Glomerular visceral epithelial cell (primary cell): ENCODE data around the gene MCMBP.
"Not testable (repeated sequence)": the region's sequence is repeated elsewhere in the genome, so short reads cannot be mapped to it uniquely, and the experiment has no call there.

Experiments used
- DNase-seq: peaks from one replicate; pipeline ENCODE4 v3.0.0-alpha.2; 2016; ENCODE audit errors: extremely low spot score

MCMBP gene

GRCh38 chr10:119872610-119872859 is at the start of gene MCMBP:
Gene MCMBP (minus strand): TSS chr10:119872843. CDS start chr10:119872584, 259 bp downstream.
- DNase-seq: no peak

GRCh38 chr10:119919826-119920225 is 47.2 kb upstream of the MCMBP start:
- no peak for DNase-seq

DNA sequence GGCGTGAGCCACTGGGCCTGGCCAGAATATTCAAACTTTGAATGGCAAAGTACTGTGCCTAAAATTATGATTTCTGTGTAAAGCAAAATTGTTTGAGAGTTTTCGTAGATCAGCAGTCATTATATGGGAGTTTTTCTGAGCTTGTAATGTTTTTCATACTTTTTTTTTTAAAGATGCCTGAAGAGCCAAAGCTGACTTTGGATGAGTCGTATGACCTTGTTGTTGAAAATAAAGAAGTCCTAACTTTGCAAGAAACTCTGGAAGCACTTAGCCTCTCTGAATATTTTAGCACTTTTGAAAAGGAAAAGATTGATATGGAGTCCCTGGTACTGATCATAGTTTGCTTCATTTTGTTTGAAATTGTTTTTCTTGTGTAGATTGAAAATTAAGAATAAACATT is 46.6 kb upstream of the MCMBP start:
- no peak for DNase-seq

DNA sequence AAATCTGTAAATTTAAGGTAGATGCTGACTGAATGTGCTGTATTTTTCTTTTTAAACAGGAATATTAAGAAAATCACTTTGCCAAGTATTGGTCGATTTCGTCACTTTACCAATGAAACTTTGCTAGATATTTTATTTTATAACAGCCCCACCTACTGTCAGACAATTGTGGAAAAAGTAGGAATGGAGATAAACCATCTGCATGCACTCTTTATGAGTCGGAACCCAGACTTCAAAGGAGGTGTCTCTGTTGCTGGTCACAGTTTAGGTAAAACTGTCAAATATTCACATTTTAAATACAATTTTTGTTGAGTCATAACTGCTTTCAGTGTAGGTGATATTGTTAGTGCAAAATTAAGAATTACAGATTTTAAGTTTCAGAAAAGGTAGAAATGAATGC is 45.1 kb upstream of the MCMBP start:
- no peak for DNase-seq

DNA sequence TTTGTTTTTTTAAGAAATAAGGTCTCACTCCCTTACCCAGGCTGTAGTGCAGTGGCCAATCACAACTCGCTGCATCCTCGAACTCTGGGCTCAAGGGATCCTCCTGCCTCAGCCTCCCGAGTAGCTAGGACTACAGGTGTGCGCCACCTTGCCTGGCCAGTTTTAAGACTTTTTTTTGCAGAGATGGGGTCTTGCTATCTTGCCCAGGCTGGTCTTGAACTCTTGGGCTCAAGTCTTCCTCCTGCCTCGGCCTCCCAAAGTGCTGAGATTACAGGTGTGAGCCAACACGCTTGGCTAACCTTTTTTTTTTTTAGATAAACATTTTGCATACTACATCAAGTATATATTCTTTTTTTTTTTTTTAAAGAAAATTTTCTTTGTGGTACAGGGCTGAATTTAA is 38.0 kb upstream of the MCMBP start:
- DNase-seq: no peak

GRCh38 chr10:119908166-119908565 is 35.5 kb upstream of the MCMBP start:
- no peak for DNase-seq

GRCh38 chr10:119907695-119908094 is 35.1 kb upstream of the MCMBP start:
- DNase-seq: not testable (repeated sequence)

GRCh38 chr10:119903946-119904666 is 31.5 kb upstream of the MCMBP start:
- no peak for DNase-seq

DNA sequence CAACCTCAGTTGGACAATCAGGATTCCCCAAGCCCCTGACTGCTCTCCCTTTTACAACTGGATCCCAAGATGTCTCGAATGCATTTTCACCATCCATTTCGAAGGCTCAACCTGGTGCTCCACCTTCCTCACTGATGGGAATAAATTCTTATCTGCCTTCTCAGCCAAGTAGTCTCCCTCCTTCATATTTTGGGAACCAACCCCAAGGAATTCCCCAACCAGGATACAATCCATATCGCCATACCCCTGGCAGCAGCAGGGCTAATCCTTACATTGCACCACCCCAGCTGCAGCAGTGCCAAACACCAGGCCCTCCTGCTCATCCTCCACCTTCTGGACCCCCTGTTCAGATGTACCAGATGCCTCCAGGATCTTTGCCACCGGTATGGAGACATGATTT is 25.9 kb upstream of the MCMBP start:
- DNase-seq: no peak

GRCh38 chr10:119896937-119897770 is 24.5 kb upstream of the MCMBP start:
- DNase-seq: peak; percentile 30

DNA sequence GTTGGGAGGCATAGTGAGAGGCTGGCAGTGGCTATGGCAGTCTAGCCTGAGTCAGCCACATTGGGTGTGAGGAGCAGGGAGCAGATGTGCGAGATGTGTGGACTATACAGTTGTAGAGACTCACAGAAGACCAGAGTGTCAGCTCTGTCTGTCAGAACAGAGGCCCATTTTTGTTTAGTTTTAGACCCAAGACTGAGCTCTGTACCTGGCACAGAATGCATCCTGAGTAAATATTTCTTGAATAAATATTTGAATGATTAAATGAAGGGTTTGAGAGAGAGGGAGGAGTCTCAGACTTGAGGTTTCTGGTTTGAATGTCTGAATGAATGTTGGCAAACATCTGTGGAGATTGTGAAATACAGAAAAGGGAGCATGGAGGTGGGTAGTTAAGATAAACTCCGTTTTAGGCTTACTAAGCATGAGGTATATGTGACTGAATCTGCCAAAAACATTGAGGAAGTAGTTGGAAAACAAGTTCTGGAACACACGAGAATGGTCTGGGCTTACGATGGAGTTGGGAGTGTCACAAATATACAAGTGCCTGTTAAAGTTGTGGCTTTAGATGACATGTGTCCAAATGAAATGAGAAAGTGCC is 23.5 kb upstream of the MCMBP start:
- peak; percentile 4 for DNase-seq

GRCh38 chr10:119893845-119894427 is 21.3 kb upstream of the MCMBP start:
- no peak for DNase-seq

GRCh38 chr10:119893074-119893473 is 20.4 kb upstream of the MCMBP start:
- no peak for DNase-seq

GRCh38 chr10:119892188-119893065 is 19.8 kb upstream of the MCMBP start, which contains the start of gene SEC23IP:
Gene SEC23IP (plus strand): TSS chr10:119892730. CDS start chr10:119892783, 53 bp downstream.
- DNase-seq: peak; percentile 94

- DNase-seq: not testable (repeated sequence)
Measured at GRCh38 chr10:119891849-119892187, 19.2 kb upstream of the MCMBP start.

- DNase-seq: not testable (repeated sequence)
Measured at GRCh38 chr10:119890307-119890706, 17.7 kb upstream of the MCMBP start.

DNA sequence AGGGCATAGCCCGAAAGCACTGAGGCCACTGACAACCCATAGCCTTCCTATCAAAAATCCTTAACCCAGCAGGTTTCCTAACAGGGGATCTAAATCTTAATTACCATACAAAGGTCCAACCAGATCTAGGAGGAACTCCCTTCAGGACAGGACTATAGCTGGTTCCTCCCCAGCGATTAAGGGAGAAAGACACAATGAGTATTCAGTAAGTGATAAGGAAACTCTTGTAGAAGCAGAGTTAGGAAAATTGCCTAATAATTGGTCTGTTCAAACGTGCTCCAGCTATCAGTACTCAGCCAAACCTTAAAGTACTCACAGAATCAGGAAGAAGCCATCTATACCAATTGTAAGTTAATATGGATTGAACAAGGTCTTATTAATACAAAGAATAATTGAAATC is 16.6 kb upstream of the MCMBP start:
- not testable (repeated sequence) for DNase-seq

DNA sequence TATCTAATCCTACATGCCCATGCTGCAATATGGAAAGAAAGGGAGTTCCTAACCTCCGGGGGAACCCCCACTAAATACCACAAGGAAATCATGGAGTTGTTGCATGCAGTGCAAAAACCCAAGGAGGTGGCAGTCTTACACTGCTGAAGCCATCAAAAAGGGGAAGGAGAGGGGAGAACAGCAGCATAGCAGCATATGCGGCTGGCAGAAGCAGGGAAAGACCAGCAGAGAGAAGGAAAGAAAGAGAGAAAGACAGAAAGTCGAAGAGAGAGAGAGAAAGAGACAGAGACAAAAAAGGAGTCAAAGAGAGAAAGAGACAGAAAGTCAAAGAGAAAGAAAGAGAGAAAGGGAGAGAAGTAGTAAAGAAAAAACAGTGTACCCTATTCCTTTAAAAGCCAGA is 16.1 kb upstream of the MCMBP start:
- DNase-seq: not testable (repeated sequence)

DNA sequence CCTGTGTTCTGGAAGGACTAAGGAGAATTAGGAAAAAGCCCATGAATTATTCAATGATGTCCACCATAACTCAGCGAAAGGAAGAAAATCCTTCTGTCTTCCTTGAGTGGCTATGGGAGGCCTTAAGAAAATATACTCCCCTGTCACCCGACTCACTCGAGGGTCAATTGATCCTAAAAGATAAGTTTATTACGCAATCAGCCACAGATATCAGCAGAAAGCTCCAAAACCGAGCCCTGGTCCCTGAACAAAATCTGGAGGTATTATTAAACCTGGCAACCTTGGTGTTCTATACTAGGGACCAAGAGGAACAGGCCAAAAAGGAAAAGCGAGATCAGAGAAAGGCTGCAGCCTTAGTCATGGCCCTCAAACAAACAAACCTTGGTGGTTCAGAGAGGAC is 13.4 kb upstream of the MCMBP start:
- not testable (repeated sequence) for DNase-seq

- not testable (repeated sequence) for DNase-seq
Measured at GRCh38 chr10:119883901-119884611, 11.4 kb upstream of the MCMBP start.

DNA sequence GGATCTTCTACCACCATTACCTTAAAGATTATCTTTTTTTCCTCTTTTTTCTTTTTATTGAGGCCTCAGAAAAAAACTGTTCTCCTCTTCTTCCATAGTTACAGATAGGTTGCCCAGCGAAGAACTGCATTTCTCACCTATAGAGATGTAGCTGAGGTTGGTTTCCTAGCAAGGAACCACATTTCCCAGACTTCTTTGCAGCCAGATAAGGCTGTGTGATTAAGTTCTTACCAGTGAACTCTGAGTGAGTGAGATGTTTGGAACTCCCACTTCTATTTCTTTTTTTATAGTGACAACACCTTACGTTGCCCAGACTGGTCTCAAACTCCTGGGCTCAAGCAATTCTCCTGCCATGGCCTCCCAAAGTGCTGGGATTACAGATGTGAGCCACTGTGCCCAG is 5.9 kb upstream of the MCMBP start:
- DNase-seq: no peak
